Keratinocyte (primary cell): ENCODE data around the gene COL25A1. TPM values are rescaled to one million over a fixed set of nuclear protein-coding genes. Genes with fewer than 3 reads are reported as not detected.

ENCODE experiments used
- DNase-seq: peaks from one replicate; pipeline ENCODE4 v3.0.0-alpha.2; 2011; ENCODE audit warnings: low read depth, missing footprints, low spot score
- FAIRE-seq: peaks from 2 replicates; lab custom pipeline; 2011; peaks lifted over from hg19 to GRCh38; lab: Jason Lieb, UNC
- H2AFZ ChIP-seq: 2 replicates; pipeline ENCODE4 v1.6.0; 2012; ENCODE audit warnings: low read length, control low read depth, inconsistent platforms; ENCODE audit not compliant: control insufficient read depth
- H3K27ac ChIP-seq: 2 replicates; pipeline ENCODE4 v1.5.1; 2011; ENCODE audit warnings: low read length; ENCODE audit not compliant: control insufficient read depth, insufficient read depth
- H3K27me3 ChIP-seq: 3 replicates; pipeline ENCODE4 v1.6.0; 2011; ENCODE audit warnings: low read length; ENCODE audit not compliant: control insufficient read depth, insufficient read depth; ENCODE audit errors: extremely low read depth
- H3K36me3 ChIP-seq, 2 experiments: 2 replicates in 1 of 2; 3 replicates in 1 of 2; pipeline ENCODE4 v1.5.1; 2011; ENCODE audit warnings: low read length in 2 of 2, mild to moderate bottlenecking in 1 of 2; ENCODE audit not compliant: control insufficient read depth in 2 of 2, insufficient read depth in 2 of 2; ENCODE audit errors: extremely low read depth in 1 of 2
- H3K4me1 ChIP-seq: 3 replicates; pipeline ENCODE4 v1.5.1; 2011; ENCODE audit warnings: low read length; ENCODE audit not compliant: control insufficient read depth, insufficient read depth; ENCODE audit errors: extremely low read depth
- H3K4me2 ChIP-seq: 3 replicates; pipeline ENCODE4 v1.6.0; 2011; ENCODE audit warnings: low read depth, low read length; ENCODE audit not compliant: control insufficient read depth, insufficient read depth; ENCODE audit errors: extremely low read depth
- H3K4me3 ChIP-seq, 3 experiments: fragments of 200-600 bp in 1 of 3; sonication (generic) in 1 of 3; 2 replicates in 2 of 3; 3 replicates in 1 of 3; pipeline ENCODE4 v1.5.1; 2011 to 2016; ENCODE audit warnings: low read length in 3 of 3, mild to moderate bottlenecking in 3 of 3, control low read depth in 2 of 3, inconsistent platforms in 1 of 3, low read depth in 1 of 3, mixed read lengths in 1 of 3, mixed run types in 1 of 3, moderate library complexity in 1 of 3; ENCODE audit not compliant: control insufficient read depth in 2 of 3, insufficient read depth in 2 of 3; ENCODE audit errors: extremely low read depth in 1 of 3
- H3K79me2 ChIP-seq: 2 replicates; pipeline ENCODE4 v1.6.0; 2012; ENCODE audit warnings: low read length; ENCODE audit not compliant: control insufficient read depth, insufficient read depth
- H3K9ac ChIP-seq: 3 replicates; pipeline ENCODE4 v1.6.0; 2011; ENCODE audit warnings: low read length; ENCODE audit not compliant: control insufficient read depth, insufficient read depth; ENCODE audit errors: extremely low read depth
- H3K9me1 ChIP-seq: 3 replicates; pipeline ENCODE4 v1.6.0; 2011; ENCODE audit warnings: low read length; ENCODE audit not compliant: control insufficient read depth, insufficient read depth; ENCODE audit errors: extremely low read depth
- H3K9me3 ChIP-seq: 2 replicates; pipeline ENCODE4 v1.5.1; 2012; ENCODE audit warnings: low read depth, low read length; ENCODE audit not compliant: control insufficient read depth
- H4K20me1 ChIP-seq: 3 replicates; pipeline ENCODE4 v1.6.0; 2011; ENCODE audit warnings: low read length; ENCODE audit not compliant: control insufficient read depth, insufficient read depth; ENCODE audit errors: extremely low read depth
- EZH2 ChIP-seq: IDR thresholded peaks from one replicate; pipeline ENCODE4 v1.6.1; 2012; ENCODE audit warnings: inconsistent platforms, mild to moderate bottlenecking, low read length, moderate library complexity
- dilution Hi-C: fragments of 300-500 bp; cut with MboI; formaldehyde crosslinking; loops from one replicate; pipeline ENCODE4 v1.7.0; 2020; ENCODE audit warnings: low sequenced_read_pairs; ENCODE audit not compliant: extremely low pct_ligation_motif_present
- polyA plus RNA-seq, 5 experiments: library from polyadenylated mRNA; depleted of rRNA in 3 of 5; stranded (reverse) in 3 of 5; stranded (forward) in 1 of 5; unstranded in 1 of 5; fragments of >200 nt; gene quantifications; 1 replicate in 1 of 5; 2 replicates in 3 of 5; 3 replicates in 1 of 5; pipeline versions ENCODE4 v1.2.1 to v1.2.3, GENCODE V29; 2011 to 2012; ENCODE audit warnings: missing spikeins in 2 of 5, low read depth in 1 of 5, low replicate concordance in 1 of 5
- TF ChIP-seq, protein P1 (sequence below), 3 experiments: IDR thresholded peaks in 1 of 3; conservative IDR thresholded peaks in 1 of 3; optimal IDR thresholded peaks in 1 of 3; 2 replicates in 2 of 3; 3 replicates in 1 of 3; pipeline versions ENCODE3 to v1.5.1; 2011; ENCODE audit warnings: low read length in 3 of 3, mild to moderate bottlenecking in 3 of 3, moderate library complexity in 2 of 3, control low read depth in 1 of 3, inconsistent platforms in 1 of 3; ENCODE audit not compliant: insufficient read depth in 2 of 3; ENCODE audit errors: extremely low read depth in 1 of 3

COL25A1 gene
- polyA plus RNA-seq, 1 donor (not counting 4 experiments of a cell fraction or from before 2014, with no cell fraction given) = not detected

DNA sequence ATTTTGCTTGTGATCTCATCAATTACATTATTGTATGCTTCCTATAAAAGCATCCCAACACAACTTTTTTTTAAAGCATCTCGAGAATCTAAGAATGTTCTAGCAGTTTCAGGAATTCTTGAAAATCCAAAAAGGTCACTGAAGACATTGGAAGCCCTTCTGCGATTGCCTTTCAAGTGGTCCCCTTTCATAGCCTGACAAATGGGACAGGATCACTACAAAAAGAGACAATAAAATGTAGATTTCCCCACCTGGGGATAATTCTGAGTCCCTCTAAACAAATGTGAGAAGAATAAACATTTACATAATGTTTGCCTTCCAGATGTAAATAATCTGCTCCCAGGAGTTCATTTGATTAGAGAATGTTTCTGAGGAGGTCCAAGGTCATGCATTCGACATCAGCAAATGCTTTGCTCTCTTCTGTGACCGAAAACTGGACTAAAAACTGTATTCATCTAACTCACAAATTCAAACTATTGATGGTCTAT is 116.0 kb downstream of the COL25A1 start:
- no peak for TF ChIP-seq EZH2
- TF ChIP-seq, protein P1, sequence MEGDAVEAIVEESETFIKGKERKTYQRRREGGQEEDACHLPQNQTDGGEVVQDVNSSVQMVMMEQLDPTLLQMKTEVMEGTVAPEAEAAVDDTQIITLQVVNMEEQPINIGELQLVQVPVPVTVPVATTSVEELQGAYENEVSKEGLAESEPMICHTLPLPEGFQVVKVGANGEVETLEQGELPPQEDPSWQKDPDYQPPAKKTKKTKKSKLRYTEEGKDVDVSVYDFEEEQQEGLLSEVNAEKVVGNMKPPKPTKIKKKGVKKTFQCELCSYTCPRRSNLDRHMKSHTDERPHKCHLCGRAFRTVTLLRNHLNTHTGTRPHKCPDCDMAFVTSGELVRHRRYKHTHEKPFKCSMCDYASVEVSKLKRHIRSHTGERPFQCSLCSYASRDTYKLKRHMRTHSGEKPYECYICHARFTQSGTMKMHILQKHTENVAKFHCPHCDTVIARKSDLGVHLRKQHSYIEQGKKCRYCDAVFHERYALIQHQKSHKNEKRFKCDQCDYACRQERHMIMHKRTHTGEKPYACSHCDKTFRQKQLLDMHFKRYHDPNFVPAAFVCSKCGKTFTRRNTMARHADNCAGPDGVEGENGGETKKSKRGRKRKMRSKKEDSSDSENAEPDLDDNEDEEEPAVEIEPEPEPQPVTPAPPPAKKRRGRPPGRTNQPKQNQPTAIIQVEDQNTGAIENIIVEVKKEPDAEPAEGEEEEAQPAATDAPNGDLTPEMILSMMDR (optimal IDR thresholded peaks at IDR 0.05 in 1 of 3, IDR thresholded peaks at IDR 0.05 in 1 of 3, conservative IDR thresholded peaks at IDR 0.05 in 1 of 3; ENCODE audit: extremely low read depth in 1 of 3, insufficient read depth in 2 of 3, low read length in 3 of 3) = no peak
- Histone ChIP-seq H3K27ac (no peak overlapping the region), H3K9ac (no peak overlapping the region), H3K36me3 (no peaks in the 10 kb centered on the region), H3K9me1 (no peaks in the 10 kb centered on the region), H2AFZ (no peak overlapping the region), H3K4me3 (no peak overlapping the region), H3K79me2 (no peaks in the 10 kb centered on the region), H3K4me2 (no peak overlapping the region), H3K27me3 (no peaks in the 10 kb centered on the region), H4K20me1 (no peaks in the 10 kb centered on the region), H3K4me1 (no peaks in the 10 kb centered on the region), H3K9me3 (no peaks in the 10 kb centered on the region)
- dilution Hi-C loops = no loop called here
- FAIRE-seq = no peak
- no peak for DNase-seq

DNA sequence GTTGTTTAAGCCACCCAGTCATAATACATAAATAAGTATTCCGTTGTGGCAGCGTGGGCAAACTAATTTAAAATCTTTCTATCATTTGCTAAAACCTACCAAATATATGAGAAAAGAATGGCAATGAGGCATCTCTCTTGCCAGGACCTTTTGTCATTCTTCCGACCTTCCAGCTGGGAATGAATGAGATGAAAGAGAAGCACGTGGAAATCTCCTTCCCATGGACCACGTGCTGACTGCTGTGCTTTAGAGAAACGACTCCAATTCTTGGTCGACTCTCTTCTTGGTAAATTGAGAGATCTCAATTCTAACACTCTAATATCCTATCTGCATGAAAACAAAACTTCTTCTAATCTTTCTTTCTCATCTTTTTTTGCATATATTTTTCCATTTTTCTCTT is 116.5 kb downstream of the COL25A1 start:
- FAIRE-seq (no peak), DNase-seq (no peak)
- Histone ChIP-seq H2AFZ (no peak overlapping the region), H3K27ac (no peak overlapping the region), H4K20me1 (no peaks in the 10 kb centered on the region), H3K9me1 (no peaks in the 10 kb centered on the region), H3K4me2 (no peak overlapping the region), H3K79me2 (no peaks in the 10 kb centered on the region), H3K9ac (no peak overlapping the region), H3K4me3 (no peak overlapping the region), H3K36me3 (no peaks in the 10 kb centered on the region), H3K4me1 (no peaks in the 10 kb centered on the region), H3K27me3 (no peaks in the 10 kb centered on the region), H3K9me3 (no peaks in the 10 kb centered on the region)
- no peak for TF ChIP-seq EZH2
- TF ChIP-seq, protein P1 (optimal IDR thresholded peaks at IDR 0.05 in 1 of 3, IDR thresholded peaks at IDR 0.05 in 1 of 3, conservative IDR thresholded peaks at IDR 0.05 in 1 of 3; ENCODE audit: extremely low read depth in 1 of 3, insufficient read depth in 2 of 3, low read length in 3 of 3) = no peak
- dilution Hi-C loops = no loop called here
